Measurements from ENCODE around the gene VCAN. TPM values are rescaled to one million over a fixed set of nuclear protein-coding genes. Genes with fewer than 3 reads are reported as not detected.

The VCAN gene
- total RNA-seq, 4 donors from 2014 or later, result 26.8 to 148 (median 65.8) TPM

- 12 to 18% methylated on average over 1 of the region's 1 CpG for WGBS, 2 donors (ENCODE audit: low coverage in 1 of 2)
- ATAC-seq, result no peak
- H3K27ac ChIP-seq, result no peak overlapping the region
These were observed 60.1 kb downstream of the VCAN start for GRCh38 chr5:83531661-83532060.

GRCh38 chr5:83538786-83539462, 67.4 kb downstream of the VCAN start:
- no peak for ATAC-seq
- H3K4me1 ChIP-seq, result no peaks in the 10 kb centered on the region
- no peaks in the 10 kb centered on the region for H3K9me3 ChIP-seq
- 64% methylated on average over 2 of the region's 4 CpGs; no CpG with 5 or more reads in 1 of the 2 donors for WGBS, 2 donors (ENCODE audit: low coverage in 1 of 2)
- H3K36me3 ChIP-seq, result no peaks in the 10 kb centered on the region
- no peak overlapping the region for H3K4me3 ChIP-seq
- TF ChIP-seq POLR2AphosphoS5 (IDR thresholded peaks at IDR 0.05) (no peak), EP300 (IDR thresholded peaks at IDR 0.05) (no peak), CTCF (IDR thresholded peaks at IDR 0.05) (no peak), POLR2A (IDR thresholded peaks at IDR 0.05) (no peak)
- no peak overlapping the region for H3K27ac ChIP-seq
- H3K27me3 ChIP-seq, result no peaks in the 10 kb centered on the region

More at GRCh38 chr5:83531661-83532060, 60.1 kb downstream of the VCAN start:
- H3K4me3 ChIP-seq, result no peak overlapping the region
- H3K9me3 ChIP-seq, result no peaks in the 10 kb centered on the region
- no peaks in the 10 kb centered on the region for H3K27me3 ChIP-seq
- no peaks in the 10 kb centered on the region for H3K36me3 ChIP-seq
- H3K4me1 ChIP-seq, result no peaks in the 10 kb centered on the region
- TF ChIP-seq POLR2A (IDR thresholded peaks at IDR 0.05), result no peak

GRCh38 chr5:83539463-83539790, 67.9 kb downstream of the VCAN start:
- Histone ChIP-seq H3K36me3 (no peaks in the 10 kb centered on the region), H3K4me3 (no peak overlapping the region), H3K9me3 (no peaks in the 10 kb centered on the region), H3K27me3 (no peaks in the 10 kb centered on the region), H3K4me1 (no peaks in the 10 kb centered on the region), H3K27ac (no peak overlapping the region)
- no peak for TF ChIP-seq EP300 (IDR thresholded peaks at IDR 0.05)
- no peak for TF ChIP-seq CTCF (IDR thresholded peaks at IDR 0.05)
- 100% methylated on average over 1 of the region's 1 CpG for WGBS, 2 donors (ENCODE audit: low coverage in 1 of 2)
- ATAC-seq, result no peak

GRCh38 chr5:83540105-83540504, 68.6 kb downstream of the VCAN start:
- WGBS, 2 donors (ENCODE audit: low coverage in 1 of 2), result 73 to 100% methylated on average over 1 to 2 of the region's 2 CpGs
- Histone ChIP-seq H3K27ac (no peak overlapping the region), H3K27me3 (no peaks in the 10 kb centered on the region), H3K36me3 (no peaks in the 10 kb centered on the region), H3K4me1 (no peaks in the 10 kb centered on the region), H3K4me3 (no peak overlapping the region), H3K9me3 (no peaks in the 10 kb centered on the region)
- TF ChIP-seq CTCF (IDR thresholded peaks at IDR 0.05) (no peak), EP300 (IDR thresholded peaks at IDR 0.05) (no peak), POLR2AphosphoS5 (IDR thresholded peaks at IDR 0.05) (no peak), POLR2A (IDR thresholded peaks at IDR 0.05) (no peak)
- peak; percentile 47 for ATAC-seq

GRCh38 chr5:83540783-83541182, 69.2 kb downstream of the VCAN start:
- Histone ChIP-seq H3K27me3 (no peaks in the 10 kb centered on the region), H3K4me1 (no peaks in the 10 kb centered on the region), H3K27ac (peak overlapping the region in 1 of 4 donors; percentile 10), H3K9me3 (no peaks in the 10 kb centered on the region), H3K36me3 (no peaks in the 10 kb centered on the region), H3K4me3 (no peak overlapping the region)
- 33 to 62% methylated on average over 3 of the region's 3 CpGs for WGBS, 2 donors (ENCODE audit: low coverage in 1 of 2)
- no peak for ATAC-seq
- no peak for TF ChIP-seq EP300 (IDR thresholded peaks at IDR 0.05)
- TF ChIP-seq POLR2A (IDR thresholded peaks at IDR 0.05), result no peak
- no peak for TF ChIP-seq CTCF (IDR thresholded peaks at IDR 0.05)
- no peak for TF ChIP-seq POLR2AphosphoS5 (IDR thresholded peaks at IDR 0.05)
